H1 (cell line): ENCODE results near the gene AGPAT3. TPM values are rescaled to one million over a fixed set of nuclear protein-coding genes. Genes with fewer than 3 reads are reported as not detected.

Experiments
- FOSL1 ChIP-seq: IDR thresholded peaks from 2 replicates; pipeline ENCODE4 v1.6.1; 2011; ENCODE audit warnings: mild to moderate bottlenecking, low read depth, low read length, moderate library complexity; ENCODE audit not compliant: insufficient read depth
- JUND ChIP-seq: IDR thresholded peaks from 2 replicates; pipeline ENCODE4 v1.6.1; 2011; ENCODE audit warnings: mild to moderate bottlenecking, improper control_type of control experiment, low read length
- KDM4A ChIP-seq: IDR thresholded peaks from one replicate; pipeline ENCODE4 v1.7.1; 2012; ENCODE audit warnings: low read depth, mild to moderate bottlenecking, moderate library complexity, low read length, inconsistent platforms; ENCODE audit not compliant: severe bottlenecking
- RBBP5 ChIP-seq: IDR thresholded peaks from 2 replicates; pipeline ENCODE4 v1.7.1; 2012; ENCODE audit warnings: low read depth, mild to moderate bottlenecking, inconsistent platforms, low read length, moderate library complexity, borderline replicate concordance
- SP1 ChIP-seq: IDR thresholded peaks from 2 replicates; pipeline ENCODE4 v1.6.1; 2011; ENCODE audit warnings: low read depth, low read length
- TAF7 ChIP-seq: optimal IDR thresholded peaks from 2 replicates; pipeline ENCODE3; 2011; ENCODE audit warnings: low read depth, mild to moderate bottlenecking, inconsistent platforms, low read length, moderate library complexity, borderline replicate concordance
- polyA plus RNA-seq, 7 experiments: library from polyadenylated mRNA; depleted of rRNA in 3 of 7; stranded (reverse) in 5 of 7; unstranded in 2 of 7; fragments of >200 nt in 5 of 7; fragments of 200-250 nt in 2 of 7; gene quantifications; 1 replicate in 5 of 7; 2 replicates in 1 of 7; 4 replicates in 1 of 7; pipeline versions ENCODE4 v1.2.1 to v1.2.3, GENCODE V29; 2011 to 2013; ENCODE audit warnings: missing spikeins in 2 of 7, mixed read lengths in 2 of 7
- total RNA-seq: library from RNA; stranded (reverse); fragmentation: NEBNext Ultra II Directional; extraction: Animal tissue kit (Norgen Biotek cat#: 25700); gene quantifications from 2 replicates; pipeline ENCODE4 v1.2.1, GENCODE V29; 2021
- TF ChIP-seq, protein P1 (sequence below): fragments of 300-600 bp; sonication (generic); IDR thresholded peaks from 2 replicates; pipeline ENCODE4 v1.7.1; 2012; ENCODE audit warnings: low read length, moderate library complexity, mild to moderate bottlenecking, inconsistent platforms; ENCODE audit not compliant: insufficient replicate concordance

AGPAT3 gene
- total and polyA plus RNA-seq, 2 of the 8 experiments (the other 6 are each of a cell fraction or from before 2014, with no cell fraction given), result 5.8 to 7.3 TPM

DNA sequence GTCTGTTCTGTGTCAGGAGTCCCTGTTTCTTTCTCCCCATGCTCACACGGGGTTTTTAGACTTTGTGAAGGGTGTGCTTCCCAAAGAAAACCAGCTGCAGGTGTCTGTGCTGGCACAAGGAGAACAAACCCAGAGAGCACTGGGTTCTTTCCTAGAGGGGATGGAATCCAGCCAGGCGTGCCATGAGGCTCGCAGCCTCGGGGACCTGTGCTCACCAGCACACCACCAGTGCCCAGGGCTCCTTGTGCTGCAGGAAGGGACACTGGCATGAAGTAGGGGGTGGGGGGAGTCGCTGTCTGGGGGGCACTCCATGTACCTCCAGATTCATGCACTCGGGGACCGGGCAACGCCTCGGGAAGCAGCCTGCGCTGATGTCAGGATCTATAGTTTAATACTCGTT is 57.9 kb downstream of the AGPAT3 start (continued):
- TF ChIP-seq, protein P1, sequence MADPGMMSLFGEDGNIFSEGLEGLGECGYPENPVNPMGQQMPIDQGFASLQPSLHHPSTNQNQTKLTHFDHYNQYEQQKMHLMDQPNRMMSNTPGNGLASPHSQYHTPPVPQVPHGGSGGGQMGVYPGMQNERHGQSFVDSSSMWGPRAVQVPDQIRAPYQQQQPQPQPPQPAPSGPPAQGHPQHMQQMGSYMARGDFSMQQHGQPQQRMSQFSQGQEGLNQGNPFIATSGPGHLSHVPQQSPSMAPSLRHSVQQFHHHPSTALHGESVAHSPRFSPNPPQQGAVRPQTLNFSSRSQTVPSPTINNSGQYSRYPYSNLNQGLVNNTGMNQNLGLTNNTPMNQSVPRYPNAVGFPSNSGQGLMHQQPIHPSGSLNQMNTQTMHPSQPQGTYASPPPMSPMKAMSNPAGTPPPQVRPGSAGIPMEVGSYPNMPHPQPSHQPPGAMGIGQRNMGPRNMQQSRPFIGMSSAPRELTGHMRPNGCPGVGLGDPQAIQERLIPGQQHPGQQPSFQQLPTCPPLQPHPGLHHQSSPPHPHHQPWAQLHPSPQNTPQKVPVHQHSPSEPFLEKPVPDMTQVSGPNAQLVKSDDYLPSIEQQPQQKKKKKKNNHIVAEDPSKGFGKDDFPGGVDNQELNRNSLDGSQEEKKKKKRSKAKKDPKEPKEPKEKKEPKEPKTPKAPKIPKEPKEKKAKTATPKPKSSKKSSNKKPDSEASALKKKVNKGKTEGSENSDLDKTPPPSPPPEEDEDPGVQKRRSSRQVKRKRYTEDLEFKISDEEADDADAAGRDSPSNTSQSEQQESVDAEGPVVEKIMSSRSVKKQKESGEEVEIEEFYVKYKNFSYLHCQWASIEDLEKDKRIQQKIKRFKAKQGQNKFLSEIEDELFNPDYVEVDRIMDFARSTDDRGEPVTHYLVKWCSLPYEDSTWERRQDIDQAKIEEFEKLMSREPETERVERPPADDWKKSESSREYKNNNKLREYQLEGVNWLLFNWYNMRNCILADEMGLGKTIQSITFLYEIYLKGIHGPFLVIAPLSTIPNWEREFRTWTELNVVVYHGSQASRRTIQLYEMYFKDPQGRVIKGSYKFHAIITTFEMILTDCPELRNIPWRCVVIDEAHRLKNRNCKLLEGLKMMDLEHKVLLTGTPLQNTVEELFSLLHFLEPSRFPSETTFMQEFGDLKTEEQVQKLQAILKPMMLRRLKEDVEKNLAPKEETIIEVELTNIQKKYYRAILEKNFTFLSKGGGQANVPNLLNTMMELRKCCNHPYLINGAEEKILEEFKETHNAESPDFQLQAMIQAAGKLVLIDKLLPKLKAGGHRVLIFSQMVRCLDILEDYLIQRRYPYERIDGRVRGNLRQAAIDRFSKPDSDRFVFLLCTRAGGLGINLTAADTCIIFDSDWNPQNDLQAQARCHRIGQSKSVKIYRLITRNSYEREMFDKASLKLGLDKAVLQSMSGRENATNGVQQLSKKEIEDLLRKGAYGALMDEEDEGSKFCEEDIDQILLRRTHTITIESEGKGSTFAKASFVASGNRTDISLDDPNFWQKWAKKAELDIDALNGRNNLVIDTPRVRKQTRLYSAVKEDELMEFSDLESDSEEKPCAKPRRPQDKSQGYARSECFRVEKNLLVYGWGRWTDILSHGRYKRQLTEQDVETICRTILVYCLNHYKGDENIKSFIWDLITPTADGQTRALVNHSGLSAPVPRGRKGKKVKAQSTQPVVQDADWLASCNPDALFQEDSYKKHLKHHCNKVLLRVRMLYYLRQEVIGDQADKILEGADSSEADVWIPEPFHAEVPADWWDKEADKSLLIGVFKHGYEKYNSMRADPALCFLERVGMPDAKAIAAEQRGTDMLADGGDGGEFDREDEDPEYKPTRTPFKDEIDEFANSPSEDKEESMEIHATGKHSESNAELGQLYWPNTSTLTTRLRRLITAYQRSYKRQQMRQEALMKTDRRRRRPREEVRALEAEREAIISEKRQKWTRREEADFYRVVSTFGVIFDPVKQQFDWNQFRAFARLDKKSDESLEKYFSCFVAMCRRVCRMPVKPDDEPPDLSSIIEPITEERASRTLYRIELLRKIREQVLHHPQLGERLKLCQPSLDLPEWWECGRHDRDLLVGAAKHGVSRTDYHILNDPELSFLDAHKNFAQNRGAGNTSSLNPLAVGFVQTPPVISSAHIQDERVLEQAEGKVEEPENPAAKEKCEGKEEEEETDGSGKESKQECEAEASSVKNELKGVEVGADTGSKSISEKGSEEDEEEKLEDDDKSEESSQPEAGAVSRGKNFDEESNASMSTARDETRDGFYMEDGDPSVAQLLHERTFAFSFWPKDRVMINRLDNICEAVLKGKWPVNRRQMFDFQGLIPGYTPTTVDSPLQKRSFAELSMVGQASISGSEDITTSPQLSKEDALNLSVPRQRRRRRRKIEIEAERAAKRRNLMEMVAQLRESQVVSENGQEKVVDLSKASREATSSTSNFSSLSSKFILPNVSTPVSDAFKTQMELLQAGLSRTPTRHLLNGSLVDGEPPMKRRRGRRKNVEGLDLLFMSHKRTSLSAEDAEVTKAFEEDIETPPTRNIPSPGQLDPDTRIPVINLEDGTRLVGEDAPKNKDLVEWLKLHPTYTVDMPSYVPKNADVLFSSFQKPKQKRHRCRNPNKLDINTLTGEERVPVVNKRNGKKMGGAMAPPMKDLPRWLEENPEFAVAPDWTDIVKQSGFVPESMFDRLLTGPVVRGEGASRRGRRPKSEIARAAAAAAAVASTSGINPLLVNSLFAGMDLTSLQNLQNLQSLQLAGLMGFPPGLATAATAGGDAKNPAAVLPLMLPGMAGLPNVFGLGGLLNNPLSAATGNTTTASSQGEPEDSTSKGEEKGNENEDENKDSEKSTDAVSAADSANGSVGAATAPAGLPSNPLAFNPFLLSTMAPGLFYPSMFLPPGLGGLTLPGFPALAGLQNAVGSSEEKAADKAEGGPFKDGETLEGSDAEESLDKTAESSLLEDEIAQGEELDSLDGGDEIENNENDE, result no peak
- TF ChIP-seq RBBP5 (no peak), JUND (no peak), SP1 (no peak), FOSL1 (no peak), KDM4A (no peak), TAF7 (no peak)
- TF ChIP-seq, all 59 proteins: peak for 0
